ENCODE results near the gene LCLAT1.

DNA sequence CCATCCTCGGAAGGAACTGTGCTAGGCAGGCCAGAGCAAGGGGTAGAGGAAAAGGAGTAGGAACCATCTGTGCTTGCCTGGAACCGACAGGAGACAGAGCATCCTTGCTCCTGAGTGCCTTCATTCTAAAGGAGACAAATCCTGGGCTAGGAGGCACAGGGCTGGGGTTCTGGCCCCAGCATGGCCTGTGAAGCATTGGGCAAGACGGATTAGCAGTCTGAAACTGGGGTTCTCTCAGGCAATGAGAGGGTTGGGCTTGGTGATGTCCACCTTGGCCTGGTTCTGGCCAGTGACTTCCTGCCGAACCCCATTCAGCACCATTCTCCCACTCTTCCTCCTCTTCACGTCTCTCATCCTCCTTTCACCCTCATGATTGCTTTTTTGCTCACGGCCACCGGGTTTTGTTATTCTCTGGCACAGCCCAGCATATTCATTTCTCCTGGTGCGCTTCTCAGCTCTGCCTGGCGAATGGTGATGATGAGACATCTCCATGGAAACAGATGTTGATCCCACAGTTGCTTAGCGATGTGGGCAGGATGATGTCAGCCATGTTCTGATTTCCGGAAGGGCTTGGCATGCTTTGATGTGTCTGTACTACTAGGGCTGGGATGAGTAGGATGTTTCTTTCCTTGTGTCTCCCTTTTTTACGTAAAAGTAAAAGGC, 232.5 kb downstream of the LCLAT1 start:
- TF ChIP-seq, protein P1, sequence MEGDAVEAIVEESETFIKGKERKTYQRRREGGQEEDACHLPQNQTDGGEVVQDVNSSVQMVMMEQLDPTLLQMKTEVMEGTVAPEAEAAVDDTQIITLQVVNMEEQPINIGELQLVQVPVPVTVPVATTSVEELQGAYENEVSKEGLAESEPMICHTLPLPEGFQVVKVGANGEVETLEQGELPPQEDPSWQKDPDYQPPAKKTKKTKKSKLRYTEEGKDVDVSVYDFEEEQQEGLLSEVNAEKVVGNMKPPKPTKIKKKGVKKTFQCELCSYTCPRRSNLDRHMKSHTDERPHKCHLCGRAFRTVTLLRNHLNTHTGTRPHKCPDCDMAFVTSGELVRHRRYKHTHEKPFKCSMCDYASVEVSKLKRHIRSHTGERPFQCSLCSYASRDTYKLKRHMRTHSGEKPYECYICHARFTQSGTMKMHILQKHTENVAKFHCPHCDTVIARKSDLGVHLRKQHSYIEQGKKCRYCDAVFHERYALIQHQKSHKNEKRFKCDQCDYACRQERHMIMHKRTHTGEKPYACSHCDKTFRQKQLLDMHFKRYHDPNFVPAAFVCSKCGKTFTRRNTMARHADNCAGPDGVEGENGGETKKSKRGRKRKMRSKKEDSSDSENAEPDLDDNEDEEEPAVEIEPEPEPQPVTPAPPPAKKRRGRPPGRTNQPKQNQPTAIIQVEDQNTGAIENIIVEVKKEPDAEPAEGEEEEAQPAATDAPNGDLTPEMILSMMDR (conservative IDR thresholded peaks at IDR 0.05; ENCODE audit: low read length), result no peak
- TF ChIP-seq EZH2phosphoT487 (IDR thresholded peaks at IDR 0.05; ENCODE audit: borderline replicate concordance, low read depth, low read length), result no peak

Data from OCI-LY7 (cell line).